EL (cell line): Measurements from ENCODE around the gene RAPGEF1.
A peak's percentile ranks its signal among the peaks of the same experiment; 100 is the strongest.

Source experiments
- DNase-seq: peaks from one replicate; pipeline ENCODE4 v3.0.0-alpha.2; 2016

Gene RAPGEF1

GRCh38 chr9:131640438-131641137 is 99.3 kb downstream of the RAPGEF1 start:
- DNase-seq: peak; percentile 72

GRCh38 chr9:131639769-131640437 is 100.0 kb downstream of the RAPGEF1 start:
- no peak for DNase-seq

- DNase-seq: no peak
Measured at GRCh38 chr9:131636593-131636992, 103.3 kb downstream of the RAPGEF1 start.

GRCh38 chr9:131635892-131636291 is 104.0 kb downstream of the RAPGEF1 start:
- no peak for DNase-seq

GRCh38 chr9:131635285-131635684 is 104.6 kb downstream of the RAPGEF1 start:
- peak; percentile 97 for DNase-seq

GRCh38 chr9:131633491-131634031 is 106.3 kb downstream of the RAPGEF1 start:
- no peak for DNase-seq

GRCh38 chr9:131631306-131631705 is 108.6 kb downstream of the RAPGEF1 start:
- DNase-seq: no peak

GRCh38 chr9:131630205-131630831 is 109.6 kb downstream of the RAPGEF1 start:
- no peak for DNase-seq

- DNase-seq: no peak
Measured at GRCh38 chr9:131629825-131630204, 110.1 kb downstream of the RAPGEF1 start.

- no peak for DNase-seq
Measured at GRCh38 chr9:131629226-131629500, 110.7 kb downstream of the RAPGEF1 start.

- no peak for DNase-seq
Measured at GRCh38 chr9:131628459-131629225, 111.2 kb downstream of the RAPGEF1 start.

- peak; percentile 53 for DNase-seq
Measured at GRCh38 chr9:131627648-131628458, 112.0 kb downstream of the RAPGEF1 start.

GRCh38 chr9:131627326-131627647 is 112.6 kb downstream of the RAPGEF1 start:
- DNase-seq: no peak

- DNase-seq: no peak
Measured at GRCh38 chr9:131625790-131626670, 113.8 kb downstream of the RAPGEF1 start.

- DNase-seq: no peak
Measured at GRCh38 chr9:131625508-131625787, 114.4 kb downstream of the RAPGEF1 start.

- DNase-seq: peak; percentile 73
Measured at GRCh38 chr9:131624636-131625507, 115.0 kb downstream of the RAPGEF1 start.

GRCh38 chr9:131623655-131624330 is 116.1 kb downstream of the RAPGEF1 start:
- DNase-seq: no peak

- DNase-seq: no peak
Measured at GRCh38 chr9:131622523-131622922, 117.4 kb downstream of the RAPGEF1 start.

- DNase-seq: no peak
Measured at GRCh38 chr9:131621551-131622358, 118.1 kb downstream of the RAPGEF1 start.
